OCI-LY7 (cell line): ENCODE data around the gene GOLGA5. TPM values are rescaled to one million over a fixed set of nuclear protein-coding genes. Genes with fewer than 3 reads are reported as not detected.

Experiments used
- BruUV-seq: library from RNA; stranded (reverse); fragments of 400-500 nt; replicated peaks from 2 replicates; lab custom pipeline; 2021; lab: Mats Ljungman, UMichigan
- CTCF ChIA-PET: fragments of 300-600 bp; sonication (Branson Sonifier 250); formaldehyde crosslinking; loops from one replicate; lab custom pipeline; 2022; ENCODE audit warnings: antibody characterized with exemption; ENCODE audit not compliant: unreplicated experiment; lab: Charles Lee
- POLR2A ChIA-PET: fragments of 300-600 bp; sonication (Branson Sonifier 250); formaldehyde crosslinking; loops from one replicate; lab custom pipeline; 2022; ENCODE audit warnings: antibody characterized with exemption; lab: Charles Lee
- DNase-seq: peaks from one replicate; pipeline ENCODE4 v3.0.0-alpha.2; 2015; ENCODE audit warnings: low spot score
- H2AFZ ChIP-seq: fragments of 200-600 bp; sonication (generic), shearing (Covaris generic); 2 replicates; pipeline ENCODE4 v1.6.1; 2014; ENCODE audit warnings: mild to moderate bottlenecking, antibody characterized with exemption, low read length, moderate library complexity
- H3K27ac ChIP-seq: fragments of 200-600 bp; sonication (generic); 2 replicates; pipeline ENCODE4 v1.5.1; 2014; ENCODE audit warnings: mixed run types, low read depth, mild to moderate bottlenecking, moderate library complexity, low read length, inconsistent platforms; ENCODE audit not compliant: poor library complexity, severe bottlenecking
- H3K36me3 ChIP-seq: fragments of 200-600 bp; sonication (generic); 2 replicates; pipeline ENCODE4 v1.6.1; 2014; ENCODE audit warnings: mild to moderate bottlenecking, antibody characterized with exemption, low read length, moderate library complexity, mixed read lengths; ENCODE audit not compliant: insufficient read depth
- H3K4me1 ChIP-seq: fragments of 200-600 bp; sonication (generic); 2 replicates; pipeline ENCODE4 v1.5.1; 2014; ENCODE audit warnings: mild to moderate bottlenecking, low read length; ENCODE audit not compliant: insufficient read depth, poor library complexity, severe bottlenecking
- H3K4me2 ChIP-seq: fragments of 200-600 bp; sonication (generic); 2 replicates; pipeline ENCODE4 v1.6.1; 2014; ENCODE audit warnings: mild to moderate bottlenecking, low read length
- H3K4me3 ChIP-seq: fragments of 200-600 bp; sonication (generic); 2 replicates; pipeline ENCODE4 v1.5.1; 2014; ENCODE audit warnings: mild to moderate bottlenecking, low read depth, low read length; ENCODE audit not compliant: poor library complexity, severe bottlenecking
- H3K79me2 ChIP-seq: fragments of 200-600 bp; sonication (generic); 2 replicates; pipeline ENCODE4 v1.6.1; 2016; ENCODE audit warnings: low read depth, mild to moderate bottlenecking, low read length, moderate library complexity, mixed read lengths; ENCODE audit not compliant: insufficient read depth
- H3K9me2 ChIP-seq: fragments of 200-600 bp; sonication (generic); 2 replicates; pipeline ENCODE4 v1.6.1; 2016; ENCODE audit warnings: mild to moderate bottlenecking, low read length, mixed read lengths; ENCODE audit not compliant: insufficient read depth
- H3K9me3 ChIP-seq: fragments of 200-600 bp; sonication (generic); 2 replicates; pipeline ENCODE4 v1.6.1; 2014; ENCODE audit warnings: mild to moderate bottlenecking, mixed run types, low read length, mixed read lengths
- H4K20me1 ChIP-seq: fragments of 200-600 bp; sonication (generic); 2 replicates; pipeline ENCODE4 v1.6.1; 2014; ENCODE audit warnings: mild to moderate bottlenecking, antibody characterized with exemption, low read length, moderate library complexity, mixed read lengths; ENCODE audit not compliant: insufficient read depth
- CTCF ChIP-seq: fragments of 200-600 bp; sonication (generic); conservative IDR thresholded peaks from 2 replicates; pipeline ENCODE4 v1.5.1; 2014; ENCODE audit warnings: mild to moderate bottlenecking, antibody characterized with exemption, low read length, moderate library complexity, mixed read lengths
- EZH2phosphoT487 ChIP-seq: fragments of 200-600 bp; sonication (generic); IDR thresholded peaks from 2 replicates; pipeline ENCODE4 v1.6.1; 2018; ENCODE audit warnings: low read depth, borderline replicate concordance, mild to moderate bottlenecking, mixed run types, antibody characterized with exemption, low read length, moderate library complexity, mixed read lengths
- intact Hi-C: fragments of 100-400 bp; cut with micrococcal nuclease; formaldehyde crosslinking; loops from one replicate; pipeline ENCODE4 v1.10.0; 2022; ENCODE audit not compliant: unreplicated experiment
- total RNA-seq, 2 experiments: library from RNA; depleted of rRNA in 1 of 2; stranded (reverse); fragments of >200 nt in 1 of 2; shearing (Covaris generic) in 1 of 2; gene quantifications; 2 replicates each; pipeline ENCODE4 v1.2.3, GENCODE V29; 2014 to 2022

The GOLGA5 gene
- total RNA-seq, 2 experiments from 2014 or later: 13.3 to 19.8 TPM

- POLR2A ChIA-PET: interaction anchor here (0.6 kb wide), 1 partner anchor 46 kb away, joined by 4 read pairs; no protein-coding TSS in a partner anchor
- TF ChIP-seq EZH2phosphoT487: no peak
- no peak for TF ChIP-seq CTCF
- CTCF ChIA-PET: no interaction called here
- Histone ChIP-seq H3K9me2 (no peaks in the 10 kb centered on the region), H3K36me3 (no peaks in the 10 kb centered on the region), H3K4me1 (peaks cover 7% of the 10 kb centered on the region), H3K27ac (no peak overlapping the region), H4K20me1 (no peaks in the 10 kb centered on the region), H3K4me2 (no peak overlapping the region), H3K9me3 (peaks cover 42% of the 10 kb centered on the region), H3K4me3 (no peak overlapping the region), H3K79me2 (peaks cover 3% of the 10 kb centered on the region), H2AFZ (no peak overlapping the region)
- peak; percentile 20 for DNase-seq
- BruUV-seq: no TSS peak
- intact Hi-C loops: loop anchor here (5.0 kb wide), 1 partner anchor 42 kb away; the partner anchor contains the start of gene LGMN
Measured at GRCh38 chr14:92789457-92790089, 4.5 kb upstream of the GOLGA5 start.

GRCh38 chr14:92792885-92793284, 1.2 kb upstream of the GOLGA5 start:
- TF ChIP-seq CTCF: no peak
- no peak for TF ChIP-seq EZH2phosphoT487

DNA sequence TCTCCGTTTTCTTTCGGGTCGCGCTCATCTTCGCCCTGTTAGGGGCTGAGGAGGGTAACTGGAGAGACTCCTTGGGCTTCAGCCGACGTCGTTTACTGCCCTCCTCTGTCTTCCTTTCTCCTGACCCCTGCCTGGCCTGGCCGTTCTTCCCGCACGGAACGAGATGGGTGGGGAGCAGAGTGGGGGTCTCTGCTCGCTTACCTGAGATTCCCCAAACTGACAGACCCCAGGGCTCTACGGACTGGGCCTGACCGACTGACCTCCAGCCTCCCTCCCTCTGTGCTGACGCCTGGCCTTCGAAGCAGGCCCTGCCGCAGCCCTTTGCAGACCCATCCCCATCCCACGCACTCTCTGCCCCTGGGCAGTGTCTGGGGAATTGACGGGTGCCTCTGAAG, 439 bp downstream of the GOLGA5 start:
- H2AFZ ChIP-seq: peak overlapping the region; percentile 50; the same call in 1 of the 2 replicates
- TF ChIP-seq CTCF: no peak
- TF ChIP-seq EZH2phosphoT487: no peak
- H3K4me1 ChIP-seq: peaks cover 19% of the 10 kb centered on the region
- H3K36me3 ChIP-seq: peaks cover 20% of the 10 kb centered on the region
- H4K20me1 ChIP-seq: no peaks in the 10 kb centered on the region
- peak overlapping the region; percentile 96 for H3K4me3 ChIP-seq
- BruUV-seq: no TSS peak
- H3K27ac ChIP-seq: peak overlapping the region; percentile 43
- H3K9me3 ChIP-seq: peaks cover 26% of the 10 kb centered on the region
- peak overlapping the region; percentile 95 for H3K4me2 ChIP-seq
- peaks cover 22% of the 10 kb centered on the region for H3K79me2 ChIP-seq
- no peak for DNase-seq
- intact Hi-C loops: loop anchor here (5.0 kb wide), 1 partner anchor 47 kb away; the partner anchor contains the start of gene LGMN
- ChIA-PET CTCF (no interaction called here), POLR2A (no interaction called here)
- H3K9me2 ChIP-seq: no peaks in the 10 kb centered on the region

More at GRCh38 chr14:92792885-92793284, 1.2 kb upstream of the GOLGA5 start:
- Histone ChIP-seq H2AFZ (peak overlapping the region; percentile 99; the same call in 1 of the 2 replicates), H3K4me1 (peaks cover 19% of the 10 kb centered on the region), H4K20me1 (no peaks in the 10 kb centered on the region), H3K4me2 (no peak overlapping the region), H3K9me2 (no peaks in the 10 kb centered on the region), H3K9me3 (peaks cover 37% of the 10 kb centered on the region), H3K27ac (no peak overlapping the region), H3K4me3 (no peak overlapping the region), H3K36me3 (peaks cover 8% of the 10 kb centered on the region), H3K79me2 (peaks cover 22% of the 10 kb centered on the region)
- ChIA-PET POLR2A (interaction anchor here (0.7 to 1.2 kb wide), 4 partner anchors 26 to 123 kb away, joined by 3 to 7 read pairs (median 4); no protein-coding TSS in a partner anchor), CTCF (no interaction called here)
- no peak for DNase-seq
- BruUV-seq: no TSS peak
- intact Hi-C loops: loop anchor here (5.0 kb wide), 1 partner anchor 46 kb away; the partner anchor contains the start of gene LGMN
